Calu3 (cell line): Measurements from ENCODE around the gene AZU1. TPM values are rescaled to one million over a fixed set of nuclear protein-coding genes. Genes with fewer than 3 reads are reported as not detected.

Source experiments
- BruUV-seq: library from RNA; stranded (reverse); fragments of 400-500 nt; replicated peaks from 2 replicates; lab custom pipeline; 2021; lab: Mats Ljungman, UMichigan
- CTCF ChIA-PET: fragments of 300-600 bp; sonication (Branson Sonifier 250); formaldehyde crosslinking; loops from one replicate; lab custom pipeline; 2022; ENCODE audit warnings: antibody characterized with exemption; lab: Charles Lee
- DNase-seq: peaks from one replicate; pipeline ENCODE4 v3.0.0; 2022
- H3K27ac Mint-ChIP-seq: one replicate; pipeline ENCODE4 v1.8.0; 2022; ENCODE audit warnings: mixed read lengths; ENCODE audit not compliant: unreplicated experiment
- H3K27me3 Mint-ChIP-seq: one replicate; pipeline ENCODE4 v1.8.0; 2022; ENCODE audit warnings: mixed read lengths; ENCODE audit not compliant: unreplicated experiment
- H3K36me3 Mint-ChIP-seq: one replicate; pipeline ENCODE4 v1.8.0; 2022; ENCODE audit warnings: mild to moderate bottlenecking, moderate library complexity, mixed read lengths; ENCODE audit not compliant: insufficient read depth, unreplicated experiment
- H3K4me1 Mint-ChIP-seq: one replicate; pipeline ENCODE4 v1.8.0; 2022; ENCODE audit warnings: mild to moderate bottlenecking, low read depth, mixed read lengths; ENCODE audit not compliant: unreplicated experiment
- H3K4me3 Mint-ChIP-seq: one replicate; pipeline ENCODE4 v1.8.0; 2022; ENCODE audit warnings: mild to moderate bottlenecking, low read depth, moderate library complexity, mixed read lengths; ENCODE audit not compliant: unreplicated experiment
- H3K9me3 Mint-ChIP-seq: one replicate; pipeline ENCODE4 v1.8.0; 2022; ENCODE audit warnings: low read depth, mixed read lengths; ENCODE audit not compliant: unreplicated experiment
- CTCF ChIP-seq: fragments of 200-600 bp; IDR thresholded peaks from one replicate; pipeline ENCODE4 v1.8.0; 2022; ENCODE audit warnings: antibody characterized with exemption; ENCODE audit not compliant: unreplicated experiment
- intact Hi-C: fragments of 100-400 bp; cut with micrococcal nuclease; formaldehyde crosslinking; loops from one replicate; pipeline ENCODE4 v1.10.0; 2022; ENCODE audit not compliant: unreplicated experiment
- total RNA-seq: library from RNA; stranded (reverse); gene quantifications from 2 replicates; pipeline ENCODE4 v1.2.3, GENCODE V29; 2022

Gene AZU1
- total RNA-seq, 1 experiment from 2014 or later = not detected

DNA sequence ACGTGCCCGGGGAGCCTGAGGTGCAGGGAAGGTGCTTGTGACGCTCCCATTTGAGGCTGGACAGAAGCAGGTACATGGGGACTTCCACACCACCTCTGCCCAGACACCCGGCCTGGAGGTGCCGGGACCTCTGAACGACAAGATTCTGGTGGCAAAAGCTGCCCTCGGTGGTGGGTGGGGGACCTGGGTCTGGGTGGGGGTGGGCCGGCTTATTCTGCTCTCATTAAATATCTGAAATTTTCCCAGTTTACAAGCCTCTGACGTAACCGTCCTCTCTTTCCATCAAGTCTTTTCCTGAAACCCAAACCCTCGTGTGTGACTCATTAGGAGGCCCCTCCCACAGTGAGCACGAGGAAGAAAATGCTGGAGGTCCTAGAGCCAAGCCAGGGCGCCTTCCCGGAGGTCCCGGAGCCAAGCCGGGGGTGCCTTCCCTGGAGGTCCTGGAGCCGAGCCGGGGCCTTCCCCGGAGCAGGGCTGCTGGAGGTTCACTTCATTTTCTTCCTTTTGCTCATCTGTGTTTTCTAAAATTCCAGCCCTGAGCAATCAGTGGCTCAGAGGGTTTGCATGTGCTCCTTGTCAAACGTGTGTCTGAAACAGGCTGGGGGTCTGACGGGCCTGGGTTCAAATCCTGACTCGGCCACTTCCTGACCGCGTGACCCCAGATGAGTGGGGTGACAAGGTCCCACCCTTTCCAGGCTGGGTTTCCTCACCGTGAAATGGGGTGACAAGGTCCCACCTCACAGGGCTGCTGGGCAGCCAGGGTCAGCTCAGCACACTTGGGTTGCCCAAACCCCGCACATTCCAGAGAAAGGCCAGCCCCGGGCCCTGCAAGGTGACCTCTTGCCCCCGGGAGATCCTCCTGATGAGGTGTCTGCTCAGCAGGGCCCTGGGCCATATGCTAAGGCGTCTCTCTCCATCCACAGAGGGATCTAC lies 41.9 kb downstream of the AZU1 start:
- Mint-ChIP-seq H3K9me3 (no peaks in the 10 kb centered on the region), H3K27ac (peak overlapping the region; percentile 38), H3K27me3 (no peaks in the 10 kb centered on the region), H3K36me3 (peaks cover 36% of the 10 kb centered on the region), H3K4me3 (no peak overlapping the region), H3K4me1 (no peaks in the 10 kb centered on the region)
- no peak for TF ChIP-seq CTCF
- intact Hi-C loops = no loop called here
- BruUV-seq = no TSS peak
- DNase-seq = peak; percentile 64
- CTCF ChIA-PET = interaction anchor here (0.6 to 0.7 kb wide), 2 partner anchors 10 to 288 kb away, joined by 4 to 5 read pairs; no protein-coding TSS in a partner anchor

- no peaks in the 10 kb centered on the region for H3K27me3 Mint-ChIP-seq
- DNase-seq = no peak
- H3K4me1 Mint-ChIP-seq = no peaks in the 10 kb centered on the region
- no peak overlapping the region for H3K4me3 Mint-ChIP-seq
- TF ChIP-seq CTCF = no peak
- H3K9me3 Mint-ChIP-seq = no peaks in the 10 kb centered on the region
- intact Hi-C loops = no loop called here
- peaks cover 30% of the 10 kb centered on the region for H3K36me3 Mint-ChIP-seq
- CTCF ChIA-PET = interaction anchor here (0.7 kb wide), 1 partner anchor 9 kb away, joined by 5 read pairs; no protein-coding TSS in a partner anchor
- H3K27ac Mint-ChIP-seq = no peak overlapping the region
- BruUV-seq = no TSS peak
Observed at GRCh38 chr19:870314-870713, 42.7 kb downstream of the AZU1 start.

DNA sequence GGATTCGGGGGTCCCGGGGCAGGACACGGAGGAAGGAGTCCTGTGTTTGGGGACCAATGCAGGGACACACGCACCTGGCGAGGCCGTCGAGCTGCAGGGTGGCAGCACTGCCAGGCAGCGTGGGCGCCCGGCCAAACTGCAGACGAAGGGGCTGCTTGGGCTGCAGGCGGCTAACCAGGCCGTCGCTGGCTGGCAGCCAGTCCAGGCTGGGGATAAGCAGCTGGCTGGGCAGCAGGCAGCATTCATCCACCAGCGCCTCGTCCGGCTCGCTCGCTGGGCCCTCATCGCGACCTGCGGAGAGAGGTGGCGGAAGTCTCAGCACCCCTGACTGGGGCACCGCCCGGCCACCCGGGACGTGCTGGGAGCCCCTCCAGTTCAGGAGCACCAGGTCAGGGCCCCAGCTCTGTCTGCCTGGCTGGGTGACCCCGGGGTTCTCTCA lies 43.3 kb downstream of the AZU1 start:
- no TSS peak for BruUV-seq
- intact Hi-C loops = no loop called here
- no peak for TF ChIP-seq CTCF
- Mint-ChIP-seq H3K4me3 (no peak overlapping the region), H3K9me3 (no peaks in the 10 kb centered on the region), H3K4me1 (no peaks in the 10 kb centered on the region), H3K36me3 (peaks cover 30% of the 10 kb centered on the region), H3K27me3 (no peaks in the 10 kb centered on the region), H3K27ac (no peak overlapping the region)
- DNase-seq = no peak
- CTCF ChIA-PET = no interaction called here

DNA sequence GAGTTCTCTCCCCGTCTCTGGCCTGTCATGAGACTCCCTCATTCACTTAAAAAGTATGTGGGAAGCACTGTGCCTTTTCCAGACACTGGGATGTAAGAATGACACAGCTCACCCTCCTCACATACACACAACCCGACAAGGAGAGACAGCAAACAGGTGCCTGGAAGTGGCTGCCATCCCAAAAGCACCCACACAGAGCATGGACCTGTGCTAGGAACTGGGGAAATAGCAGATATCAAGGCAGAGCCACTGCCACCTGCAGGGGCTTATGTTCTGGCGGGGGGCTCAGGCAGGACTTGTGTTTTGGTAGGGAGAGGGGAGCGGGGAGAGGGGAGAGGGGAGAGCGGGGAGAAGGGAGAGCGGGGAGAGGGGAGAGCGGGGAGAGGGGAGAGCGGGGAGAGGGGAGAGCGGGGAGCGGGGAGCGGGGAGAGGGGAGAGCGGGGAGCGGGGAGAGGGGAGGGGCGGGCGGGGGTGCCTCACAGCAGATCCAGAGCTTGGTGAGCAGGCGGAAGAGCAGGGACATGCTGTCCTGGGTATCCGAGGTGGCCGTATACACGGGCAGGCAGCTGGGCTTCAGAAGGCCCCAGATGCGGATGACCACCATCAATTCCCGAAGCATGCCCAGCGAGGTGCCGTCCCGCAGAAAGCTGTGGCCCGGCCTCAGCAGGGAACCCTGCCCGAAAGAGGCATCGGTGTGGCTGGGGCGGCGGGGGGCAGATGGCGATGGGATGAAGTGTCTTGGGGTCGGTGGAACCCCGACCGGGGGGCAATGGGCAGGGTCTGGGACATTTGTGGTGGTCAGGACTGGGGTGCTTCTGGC lies 44.0 kb downstream of the AZU1 start:
- Mint-ChIP-seq H3K4me1 (no peaks in the 10 kb centered on the region), H3K4me3 (no peak overlapping the region), H3K36me3 (peaks cover 30% of the 10 kb centered on the region), H3K9me3 (no peaks in the 10 kb centered on the region), H3K27ac (no peak overlapping the region), H3K27me3 (no peaks in the 10 kb centered on the region)
- BruUV-seq = no TSS peak
- no peak for TF ChIP-seq CTCF
- intact Hi-C loops = no loop called here
- DNase-seq = no peak
- CTCF ChIA-PET = no interaction called here
